LNCaP clone FGC (cell line): ENCODE results near the gene CELF2.

Experiments
- DNase-seq: peaks from one replicate; pipeline ENCODE4 v3.0.0-alpha.2; 2011; ENCODE audit warnings: low read depth
- H3K4me3 ChIP-seq: 2 replicates; pipeline ENCODE4 v1.5.1; 2011; ENCODE audit warnings: mild to moderate bottlenecking, low read depth, low read length, control low read depth
- TF ChIP-seq, protein P1 (sequence below): IDR thresholded peaks from 2 replicates; pipeline ENCODE4 v1.5.1; 2012; ENCODE audit warnings: mild to moderate bottlenecking; ENCODE audit not compliant: control insufficient read depth, insufficient read depth; ENCODE audit errors: extremely low read depth

Gene CELF2

DNA sequence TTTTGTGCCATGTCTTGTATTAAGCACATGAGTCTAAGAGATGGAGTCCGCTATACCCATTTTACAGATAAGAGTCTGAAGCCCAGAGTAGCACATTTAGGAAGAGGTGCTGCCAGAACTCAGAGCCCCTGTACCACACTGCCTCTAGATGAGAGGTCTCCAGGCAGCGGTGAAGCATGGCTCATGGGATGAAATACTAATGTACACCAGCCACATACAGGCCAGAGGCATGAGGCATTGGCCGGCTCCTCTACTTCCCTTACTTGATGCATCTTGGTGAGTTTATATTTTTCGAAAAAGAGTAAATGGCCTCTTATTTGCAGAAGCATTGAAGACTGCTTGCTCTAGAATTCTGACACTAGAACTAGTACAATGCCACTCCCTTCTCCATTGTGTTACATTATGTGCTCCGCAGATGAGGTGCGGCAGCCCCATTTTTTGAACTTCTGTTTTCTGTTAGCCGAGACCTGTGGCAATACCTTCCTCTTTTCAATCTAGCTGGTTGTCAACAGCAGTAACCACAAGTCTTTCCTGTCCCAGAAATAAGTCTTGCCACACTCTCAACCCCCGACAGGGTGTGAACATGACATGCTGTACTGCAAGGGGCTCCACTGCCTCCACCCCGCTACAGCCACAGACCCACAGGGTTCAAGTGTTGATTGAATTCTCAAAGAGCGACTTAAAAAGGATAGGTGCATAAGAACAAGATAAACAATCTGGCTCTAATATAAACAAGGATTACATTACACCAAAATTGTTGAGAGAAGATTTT is 145.3 kb downstream of the CELF2 start:
- no peak for DNase-seq
- TF ChIP-seq, protein P1, sequence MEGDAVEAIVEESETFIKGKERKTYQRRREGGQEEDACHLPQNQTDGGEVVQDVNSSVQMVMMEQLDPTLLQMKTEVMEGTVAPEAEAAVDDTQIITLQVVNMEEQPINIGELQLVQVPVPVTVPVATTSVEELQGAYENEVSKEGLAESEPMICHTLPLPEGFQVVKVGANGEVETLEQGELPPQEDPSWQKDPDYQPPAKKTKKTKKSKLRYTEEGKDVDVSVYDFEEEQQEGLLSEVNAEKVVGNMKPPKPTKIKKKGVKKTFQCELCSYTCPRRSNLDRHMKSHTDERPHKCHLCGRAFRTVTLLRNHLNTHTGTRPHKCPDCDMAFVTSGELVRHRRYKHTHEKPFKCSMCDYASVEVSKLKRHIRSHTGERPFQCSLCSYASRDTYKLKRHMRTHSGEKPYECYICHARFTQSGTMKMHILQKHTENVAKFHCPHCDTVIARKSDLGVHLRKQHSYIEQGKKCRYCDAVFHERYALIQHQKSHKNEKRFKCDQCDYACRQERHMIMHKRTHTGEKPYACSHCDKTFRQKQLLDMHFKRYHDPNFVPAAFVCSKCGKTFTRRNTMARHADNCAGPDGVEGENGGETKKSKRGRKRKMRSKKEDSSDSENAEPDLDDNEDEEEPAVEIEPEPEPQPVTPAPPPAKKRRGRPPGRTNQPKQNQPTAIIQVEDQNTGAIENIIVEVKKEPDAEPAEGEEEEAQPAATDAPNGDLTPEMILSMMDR = no peak
- no peak overlapping the region for H3K4me3 ChIP-seq

DNA sequence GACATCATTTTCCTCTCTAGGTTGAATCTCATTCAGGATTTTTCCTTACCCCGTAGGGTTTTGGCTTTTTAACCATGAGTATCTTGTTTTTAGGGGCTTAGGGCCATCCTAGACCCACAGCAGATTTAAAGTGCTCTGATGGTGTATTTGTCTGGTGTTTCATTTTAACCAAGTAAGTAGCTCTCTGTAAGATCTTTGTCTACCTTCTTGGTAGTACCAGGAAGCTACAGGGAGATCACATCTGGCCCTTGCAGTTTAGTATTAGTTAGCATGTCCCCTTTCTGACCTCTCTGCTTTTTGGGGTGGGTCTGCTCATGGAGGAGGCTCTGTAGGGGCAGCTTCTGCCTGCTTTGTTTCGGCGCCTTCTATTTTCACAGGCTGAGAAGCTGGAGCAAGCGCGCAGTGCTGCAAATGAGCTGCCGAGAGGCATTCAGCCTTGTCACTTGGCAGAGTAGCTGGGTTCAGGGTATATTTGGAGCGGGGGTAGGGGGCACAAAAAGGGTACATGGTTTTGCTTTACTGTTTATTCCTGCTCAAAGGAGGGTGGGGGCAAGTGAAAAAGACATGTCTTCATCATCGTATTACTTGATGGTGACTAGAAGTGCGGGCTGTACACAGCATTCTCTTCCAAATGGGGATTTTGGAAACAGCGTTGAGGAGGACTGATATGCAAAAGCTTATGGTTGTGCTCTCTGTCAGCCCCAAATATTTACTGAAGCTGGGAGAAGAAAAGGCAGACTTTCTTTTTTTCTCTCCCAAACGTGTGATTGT is 146.3 kb downstream of the CELF2 start:
- no peak overlapping the region for H3K4me3 ChIP-seq
- TF ChIP-seq, protein P1 = no peak
- DNase-seq = no peak

DNA sequence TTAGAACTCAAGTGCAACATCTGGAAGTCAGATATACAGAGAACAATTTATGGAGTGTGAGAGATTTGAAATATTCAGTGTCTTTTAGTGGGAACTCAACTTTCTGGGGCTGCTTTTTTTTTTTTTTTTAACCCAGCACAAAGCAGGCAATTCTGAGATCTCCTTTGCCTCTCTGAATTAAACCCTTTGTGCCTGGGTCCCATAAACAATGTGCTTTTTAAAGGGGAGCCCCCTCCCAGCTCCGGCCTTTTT is 146.8 kb downstream of the CELF2 start:
- no peak for DNase-seq
- TF ChIP-seq, protein P1 = no peak
- H3K4me3 ChIP-seq = no peak overlapping the region

DNA sequence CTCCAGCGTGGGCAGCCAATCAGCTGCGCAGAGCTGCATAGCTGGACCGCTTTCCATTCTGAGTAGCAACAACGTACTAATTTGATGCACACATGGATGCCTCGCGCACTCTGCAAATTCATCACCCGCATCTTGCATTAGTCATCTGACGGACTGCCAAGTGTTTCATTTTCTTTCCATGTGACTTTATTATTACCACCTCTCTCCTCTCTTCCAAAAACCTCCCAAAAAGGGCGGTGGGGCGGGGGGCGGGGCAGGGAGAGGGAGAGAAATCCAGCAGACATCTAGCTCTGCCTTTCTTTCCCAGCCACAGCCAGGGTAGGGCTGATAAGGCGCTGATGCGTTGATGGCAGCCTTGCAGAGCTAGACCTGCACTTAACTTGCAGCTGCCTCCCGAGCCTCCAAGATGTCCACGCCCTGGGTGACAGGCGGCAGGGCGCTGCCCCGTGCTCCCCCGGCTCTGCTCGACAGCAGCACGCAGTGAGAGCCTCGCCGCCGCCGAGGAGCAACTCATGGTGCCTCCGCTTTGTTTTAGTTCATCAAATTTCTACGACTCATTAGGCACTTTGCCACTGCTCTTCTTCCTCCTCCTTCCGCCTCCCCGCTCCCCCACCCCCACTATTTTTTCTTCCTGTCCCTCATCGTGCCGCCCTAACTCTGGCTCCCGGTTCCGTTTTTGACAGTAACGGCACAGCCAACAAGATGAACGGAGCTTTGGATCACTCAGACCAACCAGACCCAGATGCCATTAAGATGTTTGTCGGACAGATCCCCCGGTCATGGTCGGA is 147.3 kb downstream of the CELF2 start:
- no peak for DNase-seq
- TF ChIP-seq, protein P1 = no peak
- H3K4me3 ChIP-seq = no peak overlapping the region

DNA sequence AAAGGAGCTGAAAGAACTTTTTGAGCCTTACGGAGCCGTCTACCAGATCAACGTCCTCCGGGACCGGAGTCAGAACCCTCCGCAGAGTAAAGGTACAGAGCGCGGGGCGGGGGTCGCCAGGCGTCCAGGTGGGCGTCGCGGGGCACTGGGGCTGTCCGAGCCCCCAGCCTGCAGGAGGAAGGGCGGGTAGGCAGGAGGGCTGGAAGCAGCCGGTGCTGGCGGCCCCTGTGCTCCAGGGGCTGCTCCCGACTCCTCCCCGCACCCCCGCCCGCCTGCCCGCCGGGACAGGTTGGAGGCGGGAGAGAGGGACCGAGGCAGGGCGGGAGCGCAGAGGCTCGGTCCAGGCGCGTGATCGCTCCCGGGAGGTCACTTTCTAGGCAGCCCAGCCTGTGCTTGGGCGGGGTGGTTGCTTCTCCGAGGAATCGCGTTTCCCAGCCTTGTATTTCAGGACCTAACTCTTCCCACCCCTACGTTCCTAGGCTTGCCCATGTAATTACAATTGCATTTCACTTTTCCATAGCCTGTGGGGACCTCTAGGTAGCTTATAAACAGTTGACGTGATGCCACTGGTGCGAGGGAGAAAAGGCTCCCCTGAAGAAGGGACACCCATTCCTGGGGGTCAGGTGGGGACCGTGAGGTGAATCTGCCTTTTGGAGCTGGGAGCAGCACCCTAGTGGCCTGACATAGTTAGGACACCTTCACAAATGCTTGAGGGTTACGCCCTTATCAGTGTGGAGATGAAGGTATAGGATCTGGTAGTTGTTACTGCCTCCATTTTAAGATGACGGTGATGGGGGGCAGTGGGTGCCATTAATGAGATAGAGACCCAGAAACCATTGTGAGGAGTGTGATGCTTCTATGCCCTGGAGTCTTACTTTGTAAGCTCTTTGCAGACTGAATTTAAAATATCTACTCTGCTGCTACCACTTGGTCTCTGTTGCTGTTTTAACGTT is 148.2 kb downstream of the CELF2 start:
- TF ChIP-seq, protein P1 = peak; percentile 47
- no peak overlapping the region for H3K4me3 ChIP-seq
- no peak for DNase-seq

DNA sequence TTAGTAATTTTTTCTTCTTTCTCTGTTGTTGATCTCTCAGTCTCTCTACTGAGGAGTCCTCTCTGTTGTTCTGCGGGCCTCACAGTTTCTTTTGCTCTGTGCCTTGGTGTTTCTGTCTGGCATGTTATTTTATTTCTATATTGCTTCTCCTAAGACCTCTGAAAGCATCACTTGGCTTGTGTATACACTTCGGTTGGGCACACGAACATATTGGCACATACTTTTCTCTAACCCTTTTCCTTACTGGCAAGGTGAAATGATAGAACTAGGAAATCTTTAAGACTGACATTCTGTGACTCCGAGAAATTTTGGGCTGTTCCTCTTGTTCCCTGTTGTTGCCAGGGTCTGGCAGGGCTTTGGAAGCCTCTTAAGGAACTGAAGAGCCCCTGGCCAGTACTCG is 148.9 kb downstream of the CELF2 start:
- TF ChIP-seq, protein P1 = no peak
- no peak for DNase-seq
- no peak overlapping the region for H3K4me3 ChIP-seq
